ENCODE results near the gene OSBPL6. TPM values are rescaled to one million over a fixed set of nuclear protein-coding genes. Genes with fewer than 3 reads are reported as not detected.

The OSBPL6 gene
- total and polyA plus RNA-seq, 7 donors = 0.23 to 3.2 (median 1.5) TPM

DNA sequence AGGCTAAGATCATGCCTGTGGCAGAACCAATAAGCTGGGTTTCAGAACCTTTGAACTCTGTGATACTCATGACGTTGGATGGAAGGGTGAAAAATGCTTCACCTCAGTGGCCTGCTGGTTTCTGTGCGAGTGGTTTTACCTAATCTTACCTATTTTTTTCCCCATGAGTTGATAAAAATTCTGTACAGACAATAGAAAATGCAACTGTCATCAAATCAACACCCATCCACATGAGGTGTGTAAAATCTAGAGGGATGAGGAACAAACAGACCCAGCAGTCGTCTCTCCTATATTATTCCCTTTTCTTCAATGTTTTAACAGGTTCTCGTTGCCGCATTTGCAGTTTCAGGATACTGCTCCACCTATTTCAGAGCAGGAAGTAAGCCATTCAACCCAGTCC lies 189.4 kb downstream of the OSBPL6 start:
- no peak overlapping the region for H3K4me3 ChIP-seq
- 88 to 92% methylated on average over 5 of the region's 5 CpGs for WGBS, 2 donors
- no peaks in the 10 kb centered on the region for H3K27me3 ChIP-seq
- H3K36me3 ChIP-seq = peaks cover 0 to 5% (median 0%) of the 10 kb centered on the region in 4 donors
- no peaks in the 10 kb centered on the region for H3K4me1 ChIP-seq
- H3K9me3 ChIP-seq = no peaks in the 10 kb centered on the region
- intact Hi-C loops (cut with DNase I) = no loop called here
- DNase-seq = no peak
- H3K27ac ChIP-seq = no peak overlapping the region
- no peak for TF ChIP-seq CTCF (IDR thresholded peaks at IDR 0.05)
- no peak for TF ChIP-seq POLR2AphosphoS5 (IDR thresholded peaks at IDR 0.05)
- TF ChIP-seq EP300 (IDR thresholded peaks at IDR 0.05) = no peak
- no peak for TF ChIP-seq POLR2A (IDR thresholded peaks at IDR 0.05)

- no peak for TF ChIP-seq POLR2AphosphoS5 (IDR thresholded peaks at IDR 0.05)
- no peak for TF ChIP-seq POLR2A (IDR thresholded peaks at IDR 0.05)
- no peak for TF ChIP-seq CTCF (IDR thresholded peaks at IDR 0.05)
- TF ChIP-seq EP300 (IDR thresholded peaks at IDR 0.05) = no peak
- Histone ChIP-seq H3K4me1 (no peaks in the 10 kb centered on the region), H3K27me3 (no peaks in the 10 kb centered on the region), H3K4me3 (no peak overlapping the region), H3K9me3 (no peaks in the 10 kb centered on the region), H3K27ac (no peak overlapping the region), H3K36me3 (peaks cover 0 to 5% (median 0%) of the 10 kb centered on the region in 4 donors)
- WGBS, 2 donors = 81 to 94% methylated on average over 4 of the region's 4 CpGs
- DNase-seq = no peak
- intact Hi-C loops (cut with DNase I) = no loop called here
Measured at GRCh38 chr2:178385595-178386148, 191.4 kb downstream of the OSBPL6 start.

GRCh38 chr2:178386986-178387597 lies 192.8 kb downstream of the OSBPL6 start:
- H3K9me3 ChIP-seq = no peaks in the 10 kb centered on the region
- no peak overlapping the region for H3K27ac ChIP-seq
- H3K4me1 ChIP-seq = no peaks in the 10 kb centered on the region
- H3K27me3 ChIP-seq = no peaks in the 10 kb centered on the region
- H3K4me3 ChIP-seq = no peak overlapping the region
- DNase-seq = no peak
- 30 to 73% methylated on average over 1 of the region's 1 CpG for WGBS, 2 donors
- H3K36me3 ChIP-seq = peaks cover 0 to 5% (median 0%) of the 10 kb centered on the region in 4 donors
- intact Hi-C loops (cut with DNase I) = no loop called here
- no peak for TF ChIP-seq EP300 (IDR thresholded peaks at IDR 0.05)
- TF ChIP-seq POLR2A (IDR thresholded peaks at IDR 0.05) = no peak
- no peak for TF ChIP-seq POLR2AphosphoS5 (IDR thresholded peaks at IDR 0.05)

DNA sequence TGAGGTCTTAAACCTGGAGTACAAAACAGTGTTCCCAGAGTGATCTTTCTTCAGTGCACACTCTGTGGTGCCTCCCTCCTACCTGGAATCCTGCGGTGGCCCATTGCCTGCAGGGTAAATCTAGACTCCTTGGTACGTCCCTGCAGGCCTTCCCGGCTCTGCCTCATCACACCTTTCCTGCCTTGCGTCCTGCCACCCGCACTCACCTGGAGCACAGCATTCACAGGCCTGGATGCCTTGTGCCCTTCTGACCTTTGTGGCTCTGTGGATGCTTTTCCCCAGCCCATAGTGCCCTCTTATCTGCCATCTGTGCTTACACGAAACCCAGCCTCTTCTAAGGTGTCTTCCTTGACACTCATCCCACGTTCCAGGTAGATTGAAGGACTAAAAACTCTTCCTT lies 194.0 kb downstream of the OSBPL6 start:
- TF ChIP-seq POLR2AphosphoS5 (IDR thresholded peaks at IDR 0.05) (no peak), CTCF (IDR thresholded peaks at IDR 0.05) (no peak), EP300 (IDR thresholded peaks at IDR 0.05) (no peak), POLR2A (IDR thresholded peaks at IDR 0.05) (no peak)
- WGBS, 2 donors = 92% methylated on average over 7 of the region's 7 CpGs
- intact Hi-C loops (cut with DNase I) = no loop called here
- no peaks in the 10 kb centered on the region for H3K27me3 ChIP-seq
- H3K36me3 ChIP-seq = no peaks in the 10 kb centered on the region
- no peaks in the 10 kb centered on the region for H3K4me1 ChIP-seq
- H3K27ac ChIP-seq = no peak overlapping the region
- no peaks in the 10 kb centered on the region for H3K9me3 ChIP-seq
- no peak overlapping the region for H3K4me3 ChIP-seq
- no peak for DNase-seq

DNA sequence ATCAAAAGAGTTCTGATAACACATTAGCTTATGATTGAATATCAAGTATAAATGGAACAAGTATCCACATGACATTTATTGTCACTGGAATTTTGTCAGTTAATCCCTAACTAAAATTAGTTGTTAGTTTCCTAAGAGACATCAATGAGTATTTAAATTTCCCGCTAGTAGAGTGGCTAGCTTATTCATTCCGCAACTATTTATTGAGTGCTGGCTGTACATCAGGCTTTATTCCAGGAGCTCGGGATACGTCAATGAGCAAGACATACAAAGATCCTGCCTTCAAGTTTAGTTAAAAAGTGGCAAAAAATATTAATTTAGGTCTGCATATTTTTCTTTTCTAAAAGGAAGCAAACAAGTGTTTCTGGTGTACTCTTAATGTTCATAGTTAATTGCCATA lies 197.4 kb downstream of the OSBPL6 start:
- Histone ChIP-seq H3K9me3 (no peaks in the 10 kb centered on the region), H3K4me1 (no peaks in the 10 kb centered on the region), H3K4me3 (no peak overlapping the region), H3K27ac (no peak overlapping the region), H3K36me3 (no peaks in the 10 kb centered on the region), H3K27me3 (no peaks in the 10 kb centered on the region)
- WGBS, 2 donors = 93 to 96% methylated on average over 4 of the region's 4 CpGs
- intact Hi-C loops (cut with DNase I) = no loop called here
- TF ChIP-seq CTCF (IDR thresholded peaks at IDR 0.05) = no peak
- no peak for TF ChIP-seq POLR2AphosphoS5 (IDR thresholded peaks at IDR 0.05)
- TF ChIP-seq EP300 (IDR thresholded peaks at IDR 0.05) = no peak
- no peak for TF ChIP-seq POLR2A (IDR thresholded peaks at IDR 0.05)
- no peak for DNase-seq

All from sigmoid colon (tissue), 7 donors.